Upper lobe of right lung (tissue), 1 donor: ENCODE data around the gene TAS2R60. TPM values are rescaled to one million over a fixed set of nuclear protein-coding genes. Genes with fewer than 3 reads are reported as not detected.

ENCODE experiments used
- ATAC-seq: fragments of 200-7000 bp; cut with Tn5 transposase; one replicate; pipeline ENCODE4 v1.9.1; 2020; ENCODE audit warnings: mild to moderate bottlenecking, moderate library complexity
- DNase-seq: peaks from one replicate; pipeline ENCODE4 v3.0.0-alpha.2; 2020
- H3K27ac ChIP-seq: fragments of 200-600 bp; one replicate; pipeline ENCODE4 v1.8.0; 2022
- H3K27me3 ChIP-seq: fragments of 200-600 bp; one replicate; pipeline ENCODE4 v1.8.0; 2022; ENCODE audit warnings: mild to moderate bottlenecking
- H3K36me3 ChIP-seq: fragments of 200-600 bp; one replicate; pipeline ENCODE4 v1.8.0; 2022
- H3K4me1 ChIP-seq: fragments of 200-600 bp; one replicate; pipeline ENCODE4 v1.8.0; 2022
- H3K4me3 ChIP-seq: fragments of 200-600 bp; one replicate; pipeline ENCODE4 v1.8.0; 2022; ENCODE audit warnings: mild to moderate bottlenecking
- H3K9me3 ChIP-seq: fragments of 200-600 bp; one replicate; pipeline ENCODE4 v1.8.0; 2022
- CTCF ChIP-seq: fragments of 200-600 bp; IDR thresholded peaks from one replicate; pipeline ENCODE4 v1.8.0; 2022; ENCODE audit warnings: antibody characterized with exemption
- intact Hi-C: fragments of 100-400 bp; cut with DNase I; formaldehyde crosslinking; loops from one replicate; pipeline ENCODE4 v1.11.0; 2022
- total RNA-seq: library from RNA; stranded (reverse); fragmentation: NEBNext Ultra II Directional; extraction: Animal tissue kit (Norgen Biotek cat#: 25700); gene quantifications from one replicate; pipeline ENCODE4 v1.2.1, GENCODE V29; 2021
- donor health status: DM: no; HTN: yes; CAD: no; lungs with severe emphysema.

Gene TAS2R60
- total RNA-seq, 1 donor from 2014 or later: not detected

GRCh38 chr7:143487061-143487460 is 43.8 kb downstream of the TAS2R60 start:
- Histone ChIP-seq H3K27ac (peak overlapping the region; percentile 73), H3K9me3 (no peaks in the 10 kb centered on the region), H3K27me3 (no peaks in the 10 kb centered on the region), H3K4me1 (peaks cover 19% of the 10 kb centered on the region), H3K4me3 (no peak overlapping the region), H3K36me3 (no peaks in the 10 kb centered on the region)
- intact Hi-C loops: no loop called here
- TF ChIP-seq CTCF: no peak
- ATAC-seq: no peak
- DNase-seq: no peak

GRCh38 chr7:143487566-143487965 is 44.3 kb downstream of the TAS2R60 start:
- H3K27ac ChIP-seq: peak overlapping the region; percentile 73
- no peaks in the 10 kb centered on the region for H3K27me3 ChIP-seq
- ATAC-seq: peak; percentile 70
- H3K9me3 ChIP-seq: no peaks in the 10 kb centered on the region
- H3K4me1 ChIP-seq: peaks cover 23% of the 10 kb centered on the region
- H3K36me3 ChIP-seq: no peaks in the 10 kb centered on the region
- no peak overlapping the region for H3K4me3 ChIP-seq
- no peak for TF ChIP-seq CTCF
- DNase-seq: peak; percentile 67
- intact Hi-C loops: no loop called here

DNA sequence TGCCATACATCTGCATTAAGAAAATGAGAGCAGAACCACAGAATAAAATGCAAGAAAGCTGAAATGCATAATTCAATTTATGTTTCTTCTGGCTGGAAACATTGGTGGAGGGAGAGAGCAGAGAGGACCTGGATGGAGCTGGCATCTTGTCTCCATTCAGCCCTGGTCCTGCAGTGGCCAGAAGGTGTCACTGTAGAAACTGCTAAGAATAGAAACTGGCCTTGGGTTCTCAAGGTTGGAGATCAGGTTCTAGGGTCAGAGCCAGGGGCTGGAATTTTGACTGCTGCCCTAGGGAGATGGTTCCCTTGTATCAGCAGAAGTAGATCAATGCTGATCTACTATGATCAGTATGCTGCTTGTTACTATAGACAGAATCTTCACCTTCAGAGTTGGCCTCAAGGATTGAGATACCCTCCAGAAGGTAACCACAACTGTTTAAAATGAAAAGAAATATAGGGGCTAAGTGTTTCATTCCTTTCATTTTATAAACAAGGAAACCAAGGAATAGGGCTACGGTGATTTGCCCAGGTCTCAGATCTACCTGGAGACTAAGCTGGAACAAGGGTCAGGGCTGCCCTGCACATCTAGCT is 47.6 kb downstream of the TAS2R60 start:
- Histone ChIP-seq H3K4me1 (peaks cover 23% of the 10 kb centered on the region), H3K9me3 (no peaks in the 10 kb centered on the region), H3K27me3 (no peaks in the 10 kb centered on the region), H3K27ac (no peak overlapping the region), H3K36me3 (no peaks in the 10 kb centered on the region), H3K4me3 (no peak overlapping the region)
- intact Hi-C loops: no loop called here
- ATAC-seq (peak; percentile 65), DNase-seq (no peak)
- TF ChIP-seq CTCF: peak; percentile 49

GRCh38 chr7:143492043-143492471 is 48.8 kb downstream of the TAS2R60 start:
- no peaks in the 10 kb centered on the region for H3K9me3 ChIP-seq
- no peaks in the 10 kb centered on the region for H3K36me3 ChIP-seq
- no peak for TF ChIP-seq CTCF
- no peak overlapping the region for H3K27ac ChIP-seq
- no peak overlapping the region for H3K4me3 ChIP-seq
- no peaks in the 10 kb centered on the region for H3K27me3 ChIP-seq
- ATAC-seq (peak; percentile 43), DNase-seq (no peak)
- intact Hi-C loops: no loop called here
- peaks cover 20% of the 10 kb centered on the region for H3K4me1 ChIP-seq

GRCh38 chr7:143492799-143493739 is 49.8 kb downstream of the TAS2R60 start:
- no peak for ATAC-seq
- no peak for TF ChIP-seq CTCF

More at GRCh38 chr7:143492799-143493739, 49.8 kb downstream of the TAS2R60 start:
- no peak overlapping the region for H3K4me3 ChIP-seq
- H3K9me3 ChIP-seq: no peaks in the 10 kb centered on the region
- no peak for DNase-seq
- no peaks in the 10 kb centered on the region for H3K27me3 ChIP-seq
- intact Hi-C loops: no loop called here
- no peaks in the 10 kb centered on the region for H3K36me3 ChIP-seq
- H3K4me1 ChIP-seq: peaks cover 13% of the 10 kb centered on the region
- H3K27ac ChIP-seq: no peak overlapping the region
